Skeletal muscle tissue (tissue), 4 donors: ENCODE data around the gene DNMT3A. TPM values are rescaled to one million over a fixed set of nuclear protein-coding genes. Genes with fewer than 3 reads are reported as not detected.

Experiments used
- H3K27ac ChIP-seq: one replicate; pipeline ENCODE4 v1.7.0; 2013; ENCODE audit warnings: mild to moderate bottlenecking, low read depth, low read length, inconsistent platforms
- H3K27me3 ChIP-seq, 3 donors: one replicate each; pipeline ENCODE4 v1.7.0; 2013; ENCODE audit warnings: low read length in 3 of 3; ENCODE audit not compliant: control insufficient read depth in 3 of 3, insufficient read depth in 3 of 3
- H3K36me3 ChIP-seq, 3 donors: one replicate each; pipeline ENCODE4 v1.7.0; 2013; ENCODE audit warnings: low read length in 3 of 3; ENCODE audit not compliant: control insufficient read depth in 3 of 3, insufficient read depth in 3 of 3
- H3K4me1 ChIP-seq, 3 donors: one replicate each; pipeline ENCODE4 v1.7.0; 2013; ENCODE audit warnings: low read length in 3 of 3, mild to moderate bottlenecking in 3 of 3; ENCODE audit not compliant: control insufficient read depth in 3 of 3, insufficient read depth in 3 of 3
- H3K4me3 ChIP-seq, 3 donors: one replicate each; pipeline ENCODE4 v1.7.0; 2013; ENCODE audit warnings: low read length in 3 of 3
- H3K9ac ChIP-seq, 3 donors: one replicate each; pipeline ENCODE4 v1.7.0; 2013; ENCODE audit warnings: low read length in 3 of 3, mild to moderate bottlenecking in 3 of 3, moderate library complexity in 2 of 3, low read depth in 1 of 3
- H3K9me3 ChIP-seq, 3 donors: one replicate each; pipeline ENCODE4 v1.7.0; 2013; ENCODE audit warnings: low read length in 3 of 3; ENCODE audit not compliant: control insufficient read depth in 3 of 3
- total RNA-seq: library from RNA; depleted of rRNA; stranded (reverse); fragments of >200 nt; gene quantifications from one replicate; pipeline ENCODE4 v1.2.3, GENCODE V29; 2014
- donor health status: Osteomylitis.

DNMT3A gene
- total RNA-seq, 1 donor from 2014 or later, result 62.1 TPM

DNA sequence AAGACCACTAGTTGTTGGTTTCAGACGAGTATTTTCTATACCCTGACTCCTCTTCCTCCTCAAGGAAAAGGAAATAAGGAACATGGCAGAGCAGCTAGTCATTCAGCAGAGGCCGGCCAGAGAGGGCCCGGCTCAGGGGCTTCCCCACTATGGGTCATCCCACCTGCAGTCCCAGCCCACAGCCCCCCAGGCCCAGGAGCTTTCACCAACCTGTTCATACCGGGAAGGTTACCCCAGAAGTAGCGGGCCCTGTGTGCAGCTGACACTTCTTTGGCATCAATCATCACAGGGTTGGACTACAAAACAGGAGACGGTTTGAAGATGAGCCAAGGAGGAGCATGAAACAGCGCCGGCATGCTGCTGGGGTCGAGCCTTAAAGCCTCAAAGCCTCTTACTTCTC, 102.8 kb downstream of the DNMT3A start:
- Histone ChIP-seq H3K4me3 (no peak overlapping the region), H3K9me3 (no peaks in the 10 kb centered on the region), H3K36me3 (peaks cover 79 to 88% (median 83%) of the 10 kb centered on the region in 3 donors), H3K27ac (no peak overlapping the region), H3K9ac (no peak overlapping the region), H3K27me3 (no peaks in the 10 kb centered on the region), H3K4me1 (no peaks in the 10 kb centered on the region)

- H3K4me3 ChIP-seq, result no peak overlapping the region
- H3K36me3 ChIP-seq, result peaks cover 81 to 91% (median 85%) of the 10 kb centered on the region in 3 donors
- H3K9me3 ChIP-seq, result no peaks in the 10 kb centered on the region
- no peaks in the 10 kb centered on the region for H3K27me3 ChIP-seq
- peak overlapping the region in 1 of 3 donors; percentile 33 for H3K9ac ChIP-seq
- no peak overlapping the region for H3K27ac ChIP-seq
- no peaks in the 10 kb centered on the region for H3K4me1 ChIP-seq
Observed at GRCh38 chr2:25237764-25238163, 104.0 kb downstream of the DNMT3A start.

- Histone ChIP-seq H3K27ac (no peak overlapping the region), H3K4me3 (no peak overlapping the region), H3K36me3 (peaks cover 80 to 89% (median 86%) of the 10 kb centered on the region in 3 donors), H3K9me3 (no peaks in the 10 kb centered on the region), H3K27me3 (no peaks in the 10 kb centered on the region), H3K9ac (no peak overlapping the region), H3K4me1 (no peaks in the 10 kb centered on the region)
Observed at GRCh38 chr2:25236736-25237135, 105.0 kb downstream of the DNMT3A start.

- Histone ChIP-seq H3K27me3 (no peaks in the 10 kb centered on the region), H3K4me3 (no peak overlapping the region), H3K36me3 (peaks cover 69 to 75% (median 70%) of the 10 kb centered on the region in 3 donors), H3K9ac (no peak overlapping the region), H3K9me3 (no peaks in the 10 kb centered on the region), H3K27ac (no peak overlapping the region), H3K4me1 (peaks cover 2 to 7% (median 3%) of the 10 kb centered on the region in 3 donors)
Observed at GRCh38 chr2:25234738-25235137, 107.0 kb downstream of the DNMT3A start.

- H3K36me3 ChIP-seq, result peaks cover 62 to 69% (median 63%) of the 10 kb centered on the region in 3 donors
- no peaks in the 10 kb centered on the region for H3K9me3 ChIP-seq
- no peak overlapping the region for H3K9ac ChIP-seq
- H3K27ac ChIP-seq, result no peak overlapping the region
- no peaks in the 10 kb centered on the region for H3K27me3 ChIP-seq
- H3K4me1 ChIP-seq, result peaks cover 6 to 14% (median 10%) of the 10 kb centered on the region in 3 donors
- no peak overlapping the region for H3K4me3 ChIP-seq
Observed at GRCh38 chr2:25233916-25234605, 107.7 kb downstream of the DNMT3A start.

GRCh38 chr2:25232248-25232825, 109.4 kb downstream of the DNMT3A start:
- H3K4me1 ChIP-seq, result peaks cover 11 to 16% (median 12%) of the 10 kb centered on the region in 3 donors
- H3K9me3 ChIP-seq, result no peaks in the 10 kb centered on the region
- no peaks in the 10 kb centered on the region for H3K27me3 ChIP-seq
- H3K4me3 ChIP-seq, result no peak overlapping the region
- no peak overlapping the region for H3K27ac ChIP-seq
- peaks cover 53 to 56% (median 54%) of the 10 kb centered on the region in 3 donors for H3K36me3 ChIP-seq
- H3K9ac ChIP-seq, result no peak overlapping the region

GRCh38 chr2:25230948-25231311, 110.8 kb downstream of the DNMT3A start:
- H3K36me3 ChIP-seq, result peaks cover 41 to 44% (median 44%) of the 10 kb centered on the region in 3 donors
- peaks cover 11 to 16% (median 12%) of the 10 kb centered on the region in 3 donors for H3K4me1 ChIP-seq
- H3K9ac ChIP-seq, result peak overlapping the region in 1 of 3 donors; percentile 33
- H3K27me3 ChIP-seq, result no peaks in the 10 kb centered on the region
- no peak overlapping the region for H3K27ac ChIP-seq
- H3K4me3 ChIP-seq, result no peak overlapping the region
- H3K9me3 ChIP-seq, result no peaks in the 10 kb centered on the region

GRCh38 chr2:25230198-25230947, 111.4 kb downstream of the DNMT3A start:
- Histone ChIP-seq H3K9me3 (no peaks in the 10 kb centered on the region), H3K27me3 (no peaks in the 10 kb centered on the region), H3K9ac (peak overlapping the region in 1 of 3 donors; percentile 33), H3K27ac (no peak overlapping the region), H3K36me3 (peaks cover 37 to 40% (median 38%) of the 10 kb centered on the region in 3 donors), H3K4me1 (peaks cover 11 to 16% (median 12%) of the 10 kb centered on the region in 3 donors), H3K4me3 (no peak overlapping the region)

DNA sequence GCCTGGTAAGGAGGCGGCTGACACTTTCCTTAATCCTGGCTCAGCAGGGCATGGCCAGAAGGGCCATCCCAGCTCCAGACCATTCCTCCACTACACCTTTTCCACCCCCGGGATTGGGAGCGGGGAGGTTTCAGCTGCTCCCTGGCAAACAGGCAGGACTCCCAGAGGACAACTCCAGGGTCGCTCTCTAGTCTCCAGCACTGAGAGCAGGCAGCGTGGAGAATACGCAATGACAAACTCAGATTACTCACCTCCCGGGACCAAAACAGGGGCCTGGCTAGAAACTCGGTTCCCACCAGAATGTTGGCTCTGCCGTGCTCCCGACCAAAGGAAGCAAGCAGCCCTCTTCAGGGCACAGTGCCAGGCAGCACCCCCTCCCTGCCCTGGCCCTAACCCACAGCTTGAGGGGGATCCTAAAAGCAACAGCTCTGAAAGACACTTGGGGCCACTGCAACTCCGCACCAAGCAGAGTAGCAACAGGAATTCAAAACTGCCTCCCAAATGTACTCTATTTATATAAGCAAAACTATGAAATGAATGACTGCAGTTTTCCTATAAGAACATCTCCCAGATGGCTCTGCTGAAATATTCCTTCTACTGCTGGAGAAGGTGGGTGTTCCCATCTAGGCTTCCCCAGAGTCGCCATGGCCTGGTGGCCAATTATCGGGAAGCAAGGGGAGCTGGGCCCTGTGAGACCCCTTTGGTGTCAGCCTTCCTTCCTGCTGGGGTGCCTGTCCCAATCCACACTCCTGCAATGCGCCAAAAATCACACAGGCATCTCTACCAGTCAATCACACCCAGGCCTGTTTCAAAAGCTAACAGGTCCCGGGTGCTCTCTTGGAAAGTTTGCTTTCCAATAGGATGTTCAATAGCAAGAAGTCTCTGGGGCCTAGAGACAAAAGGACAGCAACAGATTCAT, 112.2 kb downstream of the DNMT3A start:
- Histone ChIP-seq H3K4me3 (no peak overlapping the region), H3K36me3 (peaks cover 30 to 33% (median 31%) of the 10 kb centered on the region in 3 donors), H3K27me3 (no peaks in the 10 kb centered on the region), H3K27ac (peak overlapping the region; percentile 12), H3K4me1 (peaks cover 11 to 16% (median 12%) of the 10 kb centered on the region in 3 donors), H3K9ac (peak overlapping the region in 1 of 3 donors; percentile 16), H3K9me3 (no peaks in the 10 kb centered on the region)
